Measurements from ENCODE around the gene TANK. TPM values are rescaled to one million over a fixed set of nuclear protein-coding genes. Genes with fewer than 3 reads are reported as not detected.

TANK gene
- total and polyA plus RNA-seq, 2 experiments from 2014 or later: 17.9 to 33.2 TPM

- no peak for DNase-seq (ENCODE audit: low read depth in 1 of 2, low spot score in 1 of 2)
- peaks cover 4% of the 10 kb centered on the region for H3K36me3 ChIP-seq
- H3K4me1 ChIP-seq (ENCODE audit: low read depth): peaks cover 22% of the 10 kb centered on the region
- H3K27me3 ChIP-seq: no peaks in the 10 kb centered on the region
- no peak overlapping the region for H3K27ac ChIP-seq
- no peaks in the 10 kb centered on the region for H3K9me3 ChIP-seq (ENCODE audit: low read depth)
- TF ChIP-seq, protein P1, sequence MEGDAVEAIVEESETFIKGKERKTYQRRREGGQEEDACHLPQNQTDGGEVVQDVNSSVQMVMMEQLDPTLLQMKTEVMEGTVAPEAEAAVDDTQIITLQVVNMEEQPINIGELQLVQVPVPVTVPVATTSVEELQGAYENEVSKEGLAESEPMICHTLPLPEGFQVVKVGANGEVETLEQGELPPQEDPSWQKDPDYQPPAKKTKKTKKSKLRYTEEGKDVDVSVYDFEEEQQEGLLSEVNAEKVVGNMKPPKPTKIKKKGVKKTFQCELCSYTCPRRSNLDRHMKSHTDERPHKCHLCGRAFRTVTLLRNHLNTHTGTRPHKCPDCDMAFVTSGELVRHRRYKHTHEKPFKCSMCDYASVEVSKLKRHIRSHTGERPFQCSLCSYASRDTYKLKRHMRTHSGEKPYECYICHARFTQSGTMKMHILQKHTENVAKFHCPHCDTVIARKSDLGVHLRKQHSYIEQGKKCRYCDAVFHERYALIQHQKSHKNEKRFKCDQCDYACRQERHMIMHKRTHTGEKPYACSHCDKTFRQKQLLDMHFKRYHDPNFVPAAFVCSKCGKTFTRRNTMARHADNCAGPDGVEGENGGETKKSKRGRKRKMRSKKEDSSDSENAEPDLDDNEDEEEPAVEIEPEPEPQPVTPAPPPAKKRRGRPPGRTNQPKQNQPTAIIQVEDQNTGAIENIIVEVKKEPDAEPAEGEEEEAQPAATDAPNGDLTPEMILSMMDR (IDR thresholded peaks at IDR 0.05; ENCODE audit: low read depth, low read length): no peak
- H3K4me3 ChIP-seq: no peak overlapping the region
These were observed 74.4 kb downstream of the TANK start for GRCh38 chr2:161234627-161235026.

DNA sequence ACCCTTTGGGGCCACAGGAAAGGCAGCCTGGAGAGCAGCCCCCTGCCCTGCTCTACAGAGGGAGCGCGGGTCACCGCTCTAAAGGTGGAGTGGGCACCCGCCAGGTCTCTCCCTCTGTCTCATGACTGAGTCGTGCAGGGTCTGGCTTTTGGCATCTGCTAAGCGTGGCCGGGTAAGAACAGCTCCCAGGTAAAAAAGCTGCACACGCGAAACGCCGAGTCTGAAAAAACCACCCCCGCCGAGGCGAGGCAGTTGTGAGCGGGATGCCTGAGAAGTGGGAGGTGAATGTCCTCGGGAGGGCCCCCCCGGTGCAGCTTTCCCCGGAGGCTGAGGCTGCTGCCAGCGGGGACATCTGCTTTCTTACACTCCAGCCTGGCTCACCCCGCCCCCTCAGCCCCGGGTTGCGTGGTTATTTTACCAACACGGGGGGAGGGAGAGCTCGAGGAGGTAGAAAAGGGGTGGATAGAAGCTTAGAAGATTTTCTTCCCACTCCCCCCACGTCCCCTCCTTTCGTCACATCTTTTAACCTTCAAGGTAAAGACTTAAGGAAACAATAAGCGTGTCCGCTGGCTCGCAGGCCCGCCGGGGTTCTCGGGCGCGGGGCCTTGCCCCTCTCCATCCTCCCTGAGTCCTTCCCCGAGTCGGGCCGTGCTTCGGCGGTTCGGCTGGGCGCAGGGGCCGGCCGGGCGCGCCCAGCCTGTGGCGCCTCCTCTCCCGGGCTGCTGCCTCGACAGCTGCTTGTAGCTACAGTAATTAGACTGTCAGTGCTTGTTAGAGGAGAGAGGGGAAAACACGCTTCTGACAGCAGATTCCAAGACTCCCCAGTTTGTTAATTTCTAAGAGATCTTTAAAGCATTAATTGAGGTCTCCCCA, 77.4 kb downstream of the TANK start:
- peak; percentile 53 to 58 for DNase-seq (ENCODE audit: low read depth in 1 of 2, low spot score in 1 of 2)
- TF ChIP-seq, protein P1 (IDR thresholded peaks at IDR 0.05; ENCODE audit: low read depth, low read length): no peak

GRCh38 chr2:161238265-161238559, 78.0 kb downstream of the TANK start:
- peak in 1 of 2 donors; percentile 9 for DNase-seq (ENCODE audit: low read depth in 1 of 2, low spot score in 1 of 2)
- H3K9me3 ChIP-seq (ENCODE audit: low read depth): no peaks in the 10 kb centered on the region
- H3K4me3 ChIP-seq: peak overlapping the region; percentile 23
- peaks cover 8% of the 10 kb centered on the region for H3K4me1 ChIP-seq (ENCODE audit: low read depth)
- no peak overlapping the region for H3K27ac ChIP-seq
- TF ChIP-seq, protein P1 (IDR thresholded peaks at IDR 0.05; ENCODE audit: low read depth, low read length): no peak
- no peaks in the 10 kb centered on the region for H3K27me3 ChIP-seq
- no peaks in the 10 kb centered on the region for H3K36me3 ChIP-seq

More for the DNA sequence above, 77.4 kb downstream of the TANK start:
- H3K4me3 ChIP-seq: peak overlapping the region; percentile 23
- H3K4me1 ChIP-seq (ENCODE audit: low read depth): peaks cover 8% of the 10 kb centered on the region
- no peaks in the 10 kb centered on the region for H3K9me3 ChIP-seq (ENCODE audit: low read depth)
- no peaks in the 10 kb centered on the region for H3K27me3 ChIP-seq
- no peaks in the 10 kb centered on the region for H3K36me3 ChIP-seq
- H3K27ac ChIP-seq: no peak overlapping the region

- Histone ChIP-seq H3K27ac (no peak overlapping the region), H3K36me3 (no peaks in the 10 kb centered on the region), H3K4me3 (peak overlapping the region; percentile 23), H3K9me3 (ENCODE audit: low read depth) (no peaks in the 10 kb centered on the region), H3K27me3 (no peaks in the 10 kb centered on the region), H3K4me1 (ENCODE audit: low read depth) (peaks cover 8% of the 10 kb centered on the region)
- peak; percentile 73 to 75 for DNase-seq (ENCODE audit: low read depth in 1 of 2, low spot score in 1 of 2)
- TF ChIP-seq, protein P1 (IDR thresholded peaks at IDR 0.05; ENCODE audit: low read depth, low read length): no peak
These were observed 78.5 kb downstream of the TANK start for GRCh38 chr2:161238560-161239325.

DNA sequence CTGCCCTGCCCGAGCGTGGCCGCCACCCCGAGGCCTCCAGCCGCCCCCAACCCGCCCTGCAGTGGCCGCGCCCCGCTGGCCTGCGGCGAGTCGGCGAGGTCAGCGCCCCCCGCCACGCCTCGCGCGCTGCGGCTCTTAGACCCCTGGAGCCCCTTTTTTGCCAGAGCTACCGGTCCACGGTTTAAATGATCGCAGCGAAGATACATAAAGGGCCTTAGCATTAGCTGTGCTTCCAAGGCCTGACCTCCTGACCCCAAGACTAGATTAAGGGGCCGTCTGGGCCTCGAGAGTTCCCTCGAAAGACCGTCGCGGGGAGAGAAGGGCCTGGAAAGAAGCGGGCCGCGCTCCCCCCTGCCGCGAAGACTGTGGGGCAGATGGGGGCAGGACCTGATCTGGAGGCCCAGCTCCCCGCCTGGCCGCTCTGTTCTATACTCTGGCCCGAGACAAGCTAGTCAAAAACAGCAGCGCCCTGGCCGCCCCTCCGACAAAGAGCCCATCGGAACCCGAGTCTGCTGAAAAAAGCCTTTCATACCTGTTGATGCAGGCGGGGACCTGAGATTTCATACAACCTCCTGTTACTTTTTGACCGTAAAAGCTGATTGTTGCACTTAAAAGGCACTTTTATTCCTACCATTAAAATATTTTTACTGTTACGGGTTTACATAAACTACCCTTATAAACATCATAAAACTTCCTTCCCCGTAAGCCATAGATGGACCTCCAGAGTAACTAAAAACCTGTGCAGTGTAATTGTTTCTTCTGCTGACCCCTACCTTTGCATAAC, 79.3 kb downstream of the TANK start:
- TF ChIP-seq, protein P1 (IDR thresholded peaks at IDR 0.05; ENCODE audit: low read depth, low read length): no peak
- no peaks in the 10 kb centered on the region for H3K36me3 ChIP-seq
- DNase-seq (ENCODE audit: low read depth in 1 of 2, low spot score in 1 of 2): no peak
- H3K27ac ChIP-seq: no peak overlapping the region
- no peaks in the 10 kb centered on the region for H3K27me3 ChIP-seq
- H3K9me3 ChIP-seq (ENCODE audit: low read depth): no peaks in the 10 kb centered on the region
- no peak overlapping the region for H3K4me3 ChIP-seq
- H3K4me1 ChIP-seq (ENCODE audit: low read depth): peaks cover 8% of the 10 kb centered on the region

Data from cardiac muscle cell (in vitro differentiated cells and primary cell).